ENCODE results near the gene GCH1.
"Not testable (repeated sequence)": the region's sequence is repeated elsewhere in the genome, so short reads cannot be mapped to it uniquely, and the experiment has no call there.

The GCH1 gene

DNA sequence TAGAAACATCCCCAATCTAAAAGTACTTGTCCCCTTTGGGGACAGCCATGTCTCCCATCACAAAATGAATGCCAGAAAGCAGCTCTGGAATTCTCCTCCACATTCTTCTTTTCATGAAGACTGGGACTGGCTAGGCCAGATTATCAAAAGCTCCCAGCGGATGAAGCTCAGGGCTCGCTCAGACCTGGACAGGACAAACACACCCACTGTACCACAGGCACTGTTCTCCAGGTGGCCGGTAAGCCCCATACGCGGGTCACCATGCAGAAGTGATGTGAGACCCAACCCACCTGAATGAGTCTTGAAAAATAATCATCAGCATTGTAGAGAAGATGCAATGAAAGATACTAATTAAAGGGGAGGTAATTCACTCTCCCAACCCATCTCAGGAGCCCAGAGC lies 85.1 kb downstream of the GCH1 start:
- DNase-seq = no peak

- no peak for DNase-seq
These were observed 86.2 kb downstream of the GCH1 start for GRCh38 chr14:54816450-54816849.

GRCh38 chr14:54815515-54815914 lies 87.1 kb downstream of the GCH1 start:
- no peak for DNase-seq

DNA sequence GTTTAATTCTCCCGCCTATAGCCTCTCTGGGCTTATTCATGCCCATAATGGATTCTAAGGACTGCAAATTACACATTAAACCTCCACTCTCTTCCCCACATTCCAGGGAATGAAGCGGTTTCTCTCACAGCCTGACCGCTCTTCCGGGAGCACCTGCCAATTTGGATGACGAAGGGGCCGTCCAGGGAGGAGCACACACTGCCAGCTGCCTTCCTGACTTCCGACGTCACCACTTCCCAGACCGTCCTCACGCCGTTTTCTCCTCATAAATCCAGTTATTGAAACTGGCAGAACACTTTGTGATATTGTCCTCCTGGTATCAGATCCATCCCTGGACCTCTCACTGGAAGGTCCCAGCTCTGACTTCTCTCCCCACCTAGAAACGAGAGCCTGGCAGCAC lies 87.6 kb downstream of the GCH1 start:
- no peak for DNase-seq

DNA sequence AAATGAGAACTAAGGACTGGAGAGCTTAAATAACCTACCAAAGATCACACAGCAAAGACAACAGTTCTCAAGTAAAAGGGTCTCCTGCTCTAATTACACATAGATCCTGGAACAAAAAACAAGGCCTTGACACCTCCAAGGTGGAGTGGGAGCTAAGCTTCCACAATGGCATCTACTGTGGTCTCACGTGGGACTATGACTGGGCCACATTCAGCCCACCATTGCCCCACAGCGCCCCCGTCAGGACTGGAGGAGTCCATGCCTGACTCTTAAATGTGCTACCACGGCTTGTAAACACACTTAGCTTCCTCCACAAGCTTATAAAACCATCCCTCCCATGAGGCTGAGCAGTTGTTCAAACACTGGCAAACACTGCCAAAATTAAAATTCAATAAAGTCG lies 88.5 kb downstream of the GCH1 start:
- no peak for DNase-seq

GRCh38 chr14:54813081-54813480 lies 89.5 kb downstream of the GCH1 start:
- no peak for DNase-seq

GRCh38 chr14:54812617-54813016 lies 90.0 kb downstream of the GCH1 start:
- no peak for DNase-seq

- no peak for DNase-seq
These were observed 92.9 kb downstream of the GCH1 start for GRCh38 chr14:54809767-54810166.

DNA sequence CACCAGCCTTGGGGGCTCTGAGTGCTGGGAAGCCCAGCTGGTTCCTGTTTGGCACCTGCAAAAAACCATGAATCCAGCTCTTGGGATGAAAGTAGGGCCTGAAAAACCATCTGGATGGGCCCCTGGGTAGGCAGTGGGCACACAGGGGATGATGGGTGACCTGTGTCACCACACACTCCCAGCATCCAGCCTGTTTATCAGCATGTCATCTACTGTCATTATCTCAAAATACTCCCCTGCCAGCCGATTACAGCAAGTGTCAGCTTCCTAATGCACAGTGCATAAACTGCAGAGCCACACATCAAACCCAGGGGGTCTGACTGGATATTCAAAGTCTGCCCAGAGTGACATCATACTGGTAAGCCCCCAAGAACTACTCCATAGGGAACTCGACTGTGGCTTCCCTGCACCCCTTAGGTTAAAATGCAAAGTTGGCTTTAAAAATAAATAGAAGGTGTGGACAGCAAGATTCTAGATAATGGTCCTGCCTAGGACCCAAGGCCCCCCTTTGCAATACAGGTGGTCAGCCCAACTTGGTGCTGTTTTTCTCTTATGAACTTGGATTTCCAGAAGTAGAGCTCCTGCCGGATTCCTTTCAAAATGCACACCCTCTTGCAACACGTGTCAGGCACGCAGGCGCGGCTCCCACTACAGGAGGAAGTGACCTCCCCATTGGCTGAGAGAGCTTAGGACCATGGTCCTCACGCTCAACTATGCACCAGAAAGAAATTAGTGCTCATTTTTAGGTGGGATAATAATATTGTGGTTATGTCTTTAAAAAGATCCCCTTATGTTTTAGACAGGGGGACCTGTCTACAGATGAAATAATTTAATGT lies 94.1 kb downstream of the GCH1 start:
- no peak for DNase-seq

- no peak for DNase-seq
These were observed 94.7 kb downstream of the GCH1 start for GRCh38 chr14:54807881-54808280.

DNA sequence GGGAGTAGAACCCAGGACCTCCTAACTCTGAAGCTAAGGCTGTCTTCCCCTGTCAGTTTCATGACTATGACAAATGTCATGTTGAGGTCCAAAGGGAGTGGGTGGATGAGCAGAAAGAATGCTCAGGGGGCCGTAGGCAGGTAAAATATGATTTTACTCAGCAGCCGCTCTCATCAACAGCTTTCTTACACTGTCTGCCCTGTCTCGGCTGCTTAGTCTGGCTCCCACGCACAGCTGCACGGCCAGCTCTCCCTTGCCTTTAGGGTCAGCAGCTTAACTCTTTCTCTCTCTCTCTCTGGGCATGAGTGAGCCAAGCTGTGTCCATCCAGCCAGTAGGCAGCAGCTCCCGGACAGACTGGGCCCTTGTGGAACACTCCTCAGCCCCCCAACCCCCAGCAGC lies 95.2 kb downstream of the GCH1 start:
- no peak for DNase-seq

GRCh38 chr14:54806616-54807015 lies 96.0 kb downstream of the GCH1 start:
- no peak for DNase-seq

GRCh38 chr14:54805445-54806322 lies 96.9 kb downstream of the GCH1 start:
- DNase-seq = peak; percentile 69

DNA sequence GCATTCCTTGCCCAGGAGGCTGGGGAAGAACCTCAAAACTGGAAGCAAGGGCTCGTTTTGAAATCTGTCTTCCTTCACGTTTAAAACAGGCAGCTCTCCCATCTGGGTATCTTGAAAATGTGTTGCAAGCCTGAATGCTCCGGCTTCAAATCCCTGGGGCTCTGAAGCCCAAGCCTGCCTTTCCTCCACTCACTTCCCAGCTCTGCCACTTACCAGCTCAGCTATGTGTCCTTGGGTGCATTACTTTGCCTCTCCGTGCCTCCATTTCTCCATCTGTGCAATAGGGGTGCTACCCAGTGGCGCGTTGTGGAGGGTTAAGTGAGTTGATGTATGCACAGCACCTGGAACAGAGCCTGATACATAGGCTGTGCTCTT lies 97.6 kb downstream of the GCH1 start:
- DNase-seq = no peak

GRCh38 chr14:54804538-54805041 lies 98.0 kb downstream of the GCH1 start:
- DNase-seq = no peak

DNA sequence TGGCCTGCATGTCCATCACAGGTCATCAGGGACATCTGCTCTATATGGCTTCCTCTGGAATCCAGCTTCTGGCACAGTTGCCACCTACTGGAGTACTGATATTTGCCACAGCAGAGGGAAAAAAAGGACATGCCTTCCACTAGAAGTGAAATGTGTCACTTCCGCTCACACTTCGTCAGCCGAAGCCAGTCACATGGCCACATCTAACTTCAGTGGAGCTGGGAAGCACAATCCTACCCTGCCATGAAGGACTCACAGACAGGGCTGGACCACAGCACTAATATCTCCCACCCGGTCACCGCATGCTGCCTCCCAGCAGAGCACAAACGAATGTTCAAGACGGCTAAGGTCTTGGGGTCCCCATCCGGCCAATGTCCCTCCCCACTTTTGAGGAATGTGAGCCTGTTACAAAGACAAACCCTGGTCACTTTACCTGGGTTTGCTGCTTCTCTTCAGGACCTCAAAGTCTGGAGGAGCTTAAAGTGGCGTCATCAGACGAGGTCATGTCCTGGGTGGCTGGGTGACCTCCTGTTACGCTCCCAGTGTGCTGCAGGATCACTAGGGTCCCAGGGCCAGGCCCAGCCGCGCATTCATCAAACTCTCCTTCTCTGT lies 98.6 kb downstream of the GCH1 start:
- DNase-seq = no peak

DNA sequence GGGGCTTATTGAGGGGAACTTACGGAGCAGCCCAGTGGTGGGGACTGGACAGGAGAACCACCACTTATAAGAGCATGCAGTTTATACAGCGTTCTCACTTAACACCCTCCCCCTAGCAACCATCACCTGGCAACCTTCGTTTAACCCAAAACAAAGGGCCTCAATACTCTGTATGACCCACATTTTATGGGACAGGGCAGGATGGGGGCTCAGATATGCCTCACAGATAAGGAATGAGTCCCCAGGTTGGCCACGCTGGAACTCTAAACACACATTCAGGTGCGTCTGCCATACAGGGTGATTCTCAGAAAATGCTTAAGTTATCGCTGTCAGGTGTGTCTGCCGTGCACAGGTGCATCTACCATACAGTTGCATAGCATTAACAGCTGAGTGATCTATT lies 99.2 kb downstream of the GCH1 start:
- no peak for DNase-seq

- DNase-seq = not testable (repeated sequence)
These were observed 101.1 kb downstream of the GCH1 start for GRCh38 chr14:54801482-54801881.

GRCh38 chr14:54798465-54799124 lies 104.0 kb downstream of the GCH1 start:
- DNase-seq = no peak

DNA sequence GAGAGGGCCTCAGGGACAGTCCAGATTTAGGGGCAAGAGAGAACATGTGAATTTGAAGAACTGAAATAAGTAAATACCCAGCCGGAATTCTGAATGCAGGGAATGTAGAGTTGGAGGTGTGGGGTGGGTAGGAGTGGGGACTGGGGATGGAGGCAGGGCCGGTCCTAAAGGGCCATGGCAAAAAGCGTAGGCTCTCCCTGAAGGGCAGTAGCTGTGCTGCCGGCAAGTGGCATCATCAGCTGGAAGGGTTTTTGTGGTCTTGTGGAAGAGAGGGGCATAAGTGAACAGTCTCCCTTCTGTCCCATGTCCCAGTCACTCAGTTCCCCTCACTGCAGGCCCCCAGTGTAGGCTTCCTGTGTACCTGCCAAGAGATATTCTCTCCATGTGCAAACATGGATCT lies 104.6 kb downstream of the GCH1 start:
- DNase-seq = no peak

DNA sequence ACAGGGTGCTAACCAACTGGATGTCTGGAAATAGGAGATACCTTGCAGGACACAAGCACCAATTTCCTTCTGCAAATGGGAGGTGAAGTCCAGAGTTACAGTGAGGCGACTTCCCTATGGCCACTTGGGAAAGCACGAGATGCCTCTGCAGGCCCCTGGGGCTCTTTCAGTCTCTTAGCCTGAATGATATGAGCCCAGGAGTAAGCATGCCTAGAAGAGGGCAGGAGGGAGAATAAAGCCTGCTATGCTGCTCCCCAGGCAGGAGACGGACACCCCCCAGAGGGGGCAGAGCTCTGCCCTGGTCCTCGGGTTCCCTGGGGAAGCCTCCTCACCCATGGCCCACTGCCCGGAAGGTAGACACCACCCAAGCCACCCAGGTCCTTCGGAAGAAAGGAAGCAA lies 105.1 kb downstream of the GCH1 start:
- DNase-seq = no peak

- no peak for DNase-seq
These were observed 105.7 kb downstream of the GCH1 start for GRCh38 chr14:54796961-54797360.

- no peak for DNase-seq
These were observed 107.8 kb downstream of the GCH1 start for GRCh38 chr14:54794796-54795195.
